Esophagus squamous epithelium (tissue), 4 donors: Measurements from ENCODE around the gene CCDC174.

Experiments used
- CTCF ChIP-seq, 6 experiments: fragments of 450-650 bp in 4 of 6; fragments of 200-600 bp in 2 of 6; sonication (generic) in 2 of 6; IDR thresholded peaks; one replicate each; pipeline ENCODE4 v1.5.1; 2016 to 2019; ENCODE audit warnings: antibody characterized with exemption in 6 of 6, mild to moderate bottlenecking in 4 of 6, moderate library complexity in 4 of 6
- POLR2A ChIP-seq, 4 donors: fragments of 450-650 bp; IDR thresholded peaks; one replicate each; pipeline ENCODE4 v1.6.1; 2017; ENCODE audit warnings: antibody characterized with exemption in 4 of 4, mild to moderate bottlenecking in 4 of 4, moderate library complexity in 3 of 4

GRCh38 chr3:14605067-14605466 is 46.5 kb upstream of the CCDC174 start:
- TF ChIP-seq CTCF (IDR thresholded peaks at IDR 0.05) (no peak), POLR2A (IDR thresholded peaks at IDR 0.05) (no peak)
